Measurements from ENCODE around the gene ATP8A1.

ATP8A1 gene

GRCh38 chr4:42626629-42627146, 30.2 kb downstream of the ATP8A1 start:
- DNase-seq (ENCODE audit: low read depth in 2 of 2), result no peak

GRCh38 chr4:42625329-42625728, 31.6 kb downstream of the ATP8A1 start:
- no peak for DNase-seq (ENCODE audit: low read depth in 2 of 2)

GRCh38 chr4:42624551-42624950, 32.4 kb downstream of the ATP8A1 start:
- no peak for DNase-seq (ENCODE audit: low read depth in 2 of 2)

GRCh38 chr4:42618023-42618422, 38.9 kb downstream of the ATP8A1 start:
- DNase-seq (ENCODE audit: low read depth in 2 of 2), result no peak

DNA sequence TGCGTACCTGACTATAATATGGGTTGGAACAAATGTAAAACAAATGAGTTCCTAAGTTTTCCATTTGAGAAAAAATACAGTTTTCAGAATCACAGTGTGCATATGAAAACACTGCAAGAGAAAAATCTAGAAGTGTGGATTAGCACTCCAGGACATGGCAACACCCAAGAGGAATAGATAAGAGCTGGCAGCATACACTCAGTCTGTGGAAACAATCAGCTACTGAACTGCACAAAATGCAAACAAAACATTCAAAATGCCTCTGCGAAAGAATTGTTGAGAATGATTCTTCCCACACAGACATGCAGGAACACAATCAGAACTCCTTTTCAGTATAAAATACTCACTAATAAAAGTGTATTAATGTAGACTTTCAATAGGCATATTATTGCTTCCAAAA, 39.9 kb downstream of the ATP8A1 start:
- no peak for DNase-seq (ENCODE audit: low read depth in 2 of 2)

GRCh38 chr4:42616572-42616971, 40.3 kb downstream of the ATP8A1 start:
- no peak for DNase-seq (ENCODE audit: low read depth in 2 of 2)

DNA sequence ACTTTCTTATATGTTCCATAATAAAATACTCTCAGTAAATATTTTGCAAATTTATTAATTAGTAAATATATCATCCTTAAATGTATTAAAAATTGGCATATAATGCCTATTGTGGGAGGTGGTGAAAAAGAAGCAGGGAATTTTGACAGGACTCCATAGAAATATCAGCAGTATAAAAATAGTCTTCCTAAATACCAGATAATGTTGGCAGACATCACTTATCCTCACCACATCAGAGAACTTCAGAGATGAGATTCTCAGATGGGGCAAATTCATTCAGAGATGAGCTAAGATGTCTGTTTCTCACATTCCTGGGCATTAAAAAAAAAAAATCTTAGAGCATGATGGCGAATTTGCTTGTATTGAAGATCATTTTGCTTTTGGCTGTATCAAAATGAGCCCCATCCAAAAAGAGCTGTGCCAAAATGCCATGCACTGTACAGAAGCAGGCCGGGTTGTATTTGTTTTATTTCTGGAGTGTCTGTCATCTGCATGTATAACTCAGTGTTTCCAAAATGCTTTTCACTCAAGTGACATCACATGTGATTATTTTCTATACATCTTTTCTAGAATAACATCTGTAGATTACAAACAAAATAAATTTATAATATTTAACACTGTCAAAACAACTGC, 41.7 kb downstream of the ATP8A1 start:
- DNase-seq (ENCODE audit: low read depth in 2 of 2), result no peak

DNA sequence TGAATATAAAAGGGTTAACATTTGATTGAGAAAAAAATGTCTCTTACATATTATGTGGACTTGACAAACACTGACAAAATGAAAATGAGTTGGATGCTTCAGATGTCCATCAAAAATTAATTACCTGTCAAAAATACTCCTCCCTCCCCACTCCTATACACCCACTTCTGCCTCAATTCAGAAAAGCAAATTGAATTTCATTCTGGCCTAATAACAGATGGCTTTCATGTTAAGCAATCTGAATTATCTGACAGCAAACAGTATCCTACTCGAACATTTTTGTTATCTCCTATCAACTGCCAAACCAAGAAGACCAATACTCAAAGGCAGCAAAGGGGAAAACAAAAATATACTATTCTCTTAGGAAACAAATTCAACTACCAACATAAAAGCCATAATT, 44.0 kb downstream of the ATP8A1 start:
- no peak for DNase-seq (ENCODE audit: low read depth in 2 of 2)

- DNase-seq (ENCODE audit: low read depth in 2 of 2), result no peak
Observed at GRCh38 chr4:42610941-42611340, 46.0 kb downstream of the ATP8A1 start.

GRCh38 chr4:42609051-42609450, 47.9 kb downstream of the ATP8A1 start:
- DNase-seq (ENCODE audit: low read depth in 2 of 2), result no peak

DNA sequence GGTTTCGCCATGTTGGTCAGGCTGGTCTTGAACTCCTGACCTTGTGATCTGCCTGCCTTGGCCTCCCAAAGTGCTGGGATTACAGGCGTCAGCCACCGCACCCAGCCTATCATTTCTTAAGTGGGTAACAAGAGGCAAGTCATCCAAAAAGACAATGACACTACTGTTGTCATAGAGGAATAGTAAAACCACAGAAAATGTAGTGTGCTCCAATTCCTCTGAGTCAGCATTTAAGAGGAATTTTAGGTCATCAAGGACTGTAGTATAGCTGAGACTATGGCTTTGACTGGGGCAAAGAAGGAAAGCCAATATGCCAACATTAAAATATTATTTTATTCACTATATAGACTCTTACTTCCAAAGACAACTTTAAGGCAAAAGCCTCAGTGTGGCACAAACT, 48.4 kb downstream of the ATP8A1 start:
- no peak for DNase-seq (ENCODE audit: low read depth in 2 of 2)

DNA sequence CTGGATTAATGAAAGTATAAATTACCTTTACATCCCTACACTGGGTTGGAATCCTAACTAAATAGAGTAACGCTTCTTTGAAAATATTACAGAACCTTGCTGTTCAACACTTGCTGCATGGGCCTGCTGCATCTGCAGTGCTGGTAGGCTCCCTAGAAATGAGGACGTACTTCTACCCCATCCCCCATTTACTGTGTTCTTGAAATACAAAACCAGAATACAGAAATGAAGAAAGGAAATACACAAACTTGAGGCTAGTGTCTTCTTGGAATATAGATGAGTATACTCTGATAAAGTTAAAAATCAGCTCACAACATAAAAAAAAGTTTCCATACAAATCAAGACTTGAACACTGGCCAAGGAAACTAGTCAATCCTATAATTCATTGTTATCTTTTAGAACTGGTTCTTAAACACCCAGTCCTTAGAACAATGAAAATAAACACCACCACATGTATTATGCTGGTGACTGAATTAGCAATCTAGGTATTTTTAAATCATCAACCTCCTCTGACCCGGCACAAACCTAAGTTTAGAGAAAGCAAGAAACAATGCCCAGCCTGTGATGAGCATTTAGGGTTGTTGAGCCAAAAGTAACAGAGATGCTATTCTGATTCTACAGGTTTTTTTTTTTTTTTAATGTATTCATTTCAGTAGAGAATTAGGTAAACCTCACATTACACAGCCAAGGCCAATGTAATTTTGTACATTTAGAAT, 49.7 kb downstream of the ATP8A1 start:
- no peak for DNase-seq (ENCODE audit: low read depth in 2 of 2)

- DNase-seq (ENCODE audit: low read depth in 2 of 2), result no peak
Observed at GRCh38 chr4:42605264-42605663, 51.6 kb downstream of the ATP8A1 start.

DNA sequence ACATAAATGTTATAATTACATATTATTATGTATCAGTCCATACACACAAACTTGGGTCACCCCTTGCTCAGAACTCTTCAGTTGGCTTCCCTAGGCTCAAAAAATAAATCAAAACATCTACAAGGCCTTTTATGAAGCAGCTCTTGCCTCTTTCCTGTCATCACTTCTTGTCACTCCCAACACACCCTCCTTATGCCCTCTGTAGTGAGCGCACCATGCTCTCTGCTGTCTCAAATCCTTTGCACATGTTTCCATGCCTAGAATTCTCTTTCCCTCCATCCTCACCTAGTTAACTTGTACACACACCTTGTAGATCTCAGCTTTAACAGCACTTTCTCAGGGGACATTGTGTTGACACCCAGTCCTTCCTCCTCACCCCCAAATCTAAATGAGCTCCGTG, 53.0 kb downstream of the ATP8A1 start:
- no peak for DNase-seq (ENCODE audit: low read depth in 2 of 2)

- DNase-seq (ENCODE audit: low read depth in 2 of 2), result no peak
Observed at GRCh38 chr4:42600578-42600977, 56.3 kb downstream of the ATP8A1 start.

- no peak for DNase-seq (ENCODE audit: low read depth in 2 of 2)
Observed at GRCh38 chr4:42596918-42597317, 60.0 kb downstream of the ATP8A1 start.

DNA sequence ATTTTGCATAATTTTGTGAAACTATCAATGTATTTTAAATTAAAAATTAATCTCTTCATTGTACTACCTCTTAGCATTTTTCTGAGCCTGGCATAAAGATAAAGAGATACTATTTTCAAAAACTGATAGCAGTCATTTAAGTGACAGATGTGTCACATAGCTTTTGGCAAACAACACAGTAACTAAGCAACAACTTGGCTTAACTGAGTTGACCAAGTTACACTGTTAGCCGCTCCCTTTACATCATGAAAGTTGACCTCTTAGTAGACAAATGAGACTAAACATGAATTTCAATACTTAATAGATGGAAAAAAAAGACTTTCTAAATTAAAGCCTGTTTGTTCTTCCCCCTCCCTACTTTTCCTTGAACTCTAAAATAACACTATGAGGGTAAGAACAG, 62.0 kb downstream of the ATP8A1 start:
- no peak for DNase-seq (ENCODE audit: low read depth in 2 of 2)

DNA sequence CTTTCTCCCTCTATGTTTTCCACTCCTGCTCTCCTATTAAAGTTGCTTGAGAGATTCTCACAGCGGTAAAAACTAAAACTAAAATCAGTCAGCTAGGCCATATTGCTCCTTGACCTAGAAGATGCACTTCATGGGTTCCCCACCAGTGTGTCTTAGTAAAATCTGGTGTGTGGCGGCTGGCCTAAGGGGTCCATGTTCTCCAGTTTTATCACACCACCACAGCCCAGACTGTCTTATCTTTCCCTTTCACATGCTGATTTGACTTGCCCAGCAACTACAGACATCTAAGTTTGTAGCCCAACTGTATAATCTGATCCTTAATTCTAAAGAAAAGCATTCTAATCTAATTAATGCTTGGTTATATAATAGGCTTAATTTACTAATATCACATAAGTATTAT, 68.0 kb downstream of the ATP8A1 start:
- no peak for DNase-seq (ENCODE audit: low read depth in 2 of 2)

GRCh38 chr4:42586775-42587174, 70.1 kb downstream of the ATP8A1 start:
- no peak for DNase-seq (ENCODE audit: low read depth in 2 of 2)

DNA sequence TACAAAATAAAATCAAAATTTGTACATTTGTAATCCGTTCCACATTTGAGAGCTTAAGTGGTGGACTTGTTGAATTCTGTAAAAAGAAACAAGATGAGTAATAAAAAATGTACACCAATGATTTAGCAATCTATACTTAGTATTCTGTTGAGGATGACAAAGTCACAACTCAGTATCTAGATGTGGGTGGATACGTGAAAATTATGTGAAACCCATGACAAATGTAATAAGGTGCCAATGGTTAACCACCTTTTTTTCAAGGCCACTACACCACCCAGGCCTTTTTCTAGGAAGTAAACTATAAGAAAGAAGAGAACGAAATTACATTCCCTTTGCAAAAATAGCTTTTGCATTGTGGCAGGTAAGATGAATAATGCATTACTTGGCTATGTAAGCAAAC, 77.0 kb downstream of the ATP8A1 start:
- no peak for DNase-seq (ENCODE audit: low read depth in 2 of 2)

DNA sequence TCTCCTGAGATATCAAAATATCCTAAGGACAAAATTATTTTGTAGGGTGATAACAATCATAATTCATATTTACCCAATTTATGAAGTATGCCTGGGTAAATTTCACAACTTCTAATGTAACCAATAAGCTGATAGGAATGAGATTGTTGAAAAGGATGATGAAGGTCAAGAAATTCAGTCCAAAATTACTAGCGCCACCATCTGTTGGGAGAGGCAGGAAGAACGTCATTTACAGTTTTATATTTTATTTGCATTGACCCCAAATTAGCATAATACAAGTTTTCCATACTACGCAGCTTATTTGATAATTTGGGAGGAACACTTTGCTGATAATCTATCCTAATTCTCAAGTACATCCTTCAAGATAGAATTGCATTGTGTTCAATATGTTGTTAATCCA, 78.7 kb downstream of the ATP8A1 start:
- DNase-seq (ENCODE audit: low read depth in 2 of 2), result no peak

GRCh38 chr4:42574870-42575430, 82.0 kb downstream of the ATP8A1 start:
- no peak for DNase-seq (ENCODE audit: low read depth in 2 of 2)

DNA sequence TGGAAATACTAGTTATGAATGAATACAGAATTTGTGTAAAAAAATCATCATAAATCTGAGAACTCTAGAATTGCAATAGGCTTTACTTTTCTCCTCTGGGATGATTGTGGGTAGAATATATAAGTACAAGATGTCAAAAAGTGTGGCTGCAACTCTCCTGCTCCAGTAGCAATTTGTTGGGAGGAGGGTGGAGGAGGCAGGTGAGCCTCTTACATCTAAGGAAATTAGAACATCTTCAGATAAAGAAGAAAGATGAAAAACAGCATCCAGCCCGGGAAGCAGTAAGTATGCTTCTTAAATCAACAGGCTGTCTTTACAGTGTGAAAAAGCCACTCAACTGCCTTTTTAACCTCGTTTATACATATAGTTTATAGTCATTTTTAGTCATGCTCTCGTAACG, 83.7 kb downstream of the ATP8A1 start:
- DNase-seq (ENCODE audit: low read depth in 2 of 2), result no peak

All from activated CD8-positive, alpha-beta memory T cell treated with anti-CD3 and anti-CD28 coated beads for 4 hours (primary cell).